GM12878 (cell line): ENCODE results near the gene NTRK3. TPM values are rescaled to one million over a fixed set of nuclear protein-coding genes. Genes with fewer than 3 reads are reported as not detected.

Source experiments
- ATAC-seq: fragments of 200-7000 bp; cut with Tn5 transposase; 3 replicates; pipeline ENCODE4 v1.9.1; 2020; ENCODE audit warnings: mild to moderate bottlenecking, moderate library complexity
- BruUV-seq: library from RNA; stranded (reverse); fragments of 400-500 nt; replicated peaks from 2 replicates; lab custom pipeline; 2021; lab: Mats Ljungman, UMichigan
- CTCF ChIA-PET: fragments of 300-600 bp; sonication (Branson Sonifier 250); formaldehyde crosslinking; extraction: SDS; loops from one replicate; lab custom pipeline; 2021; ENCODE audit warnings: inconsistent platforms; lab: Yijun Ruan, JAX
- POLR2A ChIA-PET: fragments of 350-600 bp; formaldehyde crosslinking; extraction: SDS; loops from one replicate; lab custom pipeline; 2021; ENCODE audit warnings: inconsistent platforms; lab: Charles Lee
- RAD21 ChIA-PET: fragments of 300-600 bp; sonication (Branson Sonifier 250); formaldehyde crosslinking; loops from one replicate; lab custom pipeline; 2023; ENCODE audit warnings: antibody characterized with exemption; ENCODE audit not compliant: unreplicated experiment; lab: Charles Lee
- SMC1A ChIA-PET: fragments of 300-600 bp; sonication (Branson Sonifier 250); formaldehyde crosslinking; loops from one replicate; lab custom pipeline; 2023; ENCODE audit not compliant: unreplicated experiment, uncharacterized antibody; lab: Charles Lee
- DNase-seq: peaks from one replicate; pipeline ENCODE4 v3.0.0-alpha.2; 2011; ENCODE audit warnings: low read depth, low spot score
- FAIRE-seq: peaks from 3 replicates; lab custom pipeline; 2011; peaks lifted over from hg19 to GRCh38; lab: Jason Lieb, UNC
- H2AFZ ChIP-seq: 2 replicates; pipeline ENCODE4 v1.6.0; 2011; ENCODE audit warnings: low read depth, low read length, control low read depth; ENCODE audit not compliant: control insufficient read depth
- H3K27ac ChIP-seq: 2 replicates; pipeline ENCODE4 v1.5.1; 2011; ENCODE audit warnings: control low read depth; ENCODE audit not compliant: control insufficient read depth, insufficient read depth
- H3K27me3 ChIP-seq, 2 experiments: replicated peaks in 1 of 2; 2 replicates each; pipeline versions ENCODE4 v1.6.0 to v1.6.1; 2011; ENCODE audit warnings: low read length in 1 of 2; ENCODE audit not compliant: control insufficient read depth in 2 of 2, insufficient read depth in 2 of 2
- H3K36me3 ChIP-seq, 2 experiments: 2 replicates each; pipeline ENCODE4 v1.5.1; 2011; ENCODE audit warnings: low read length in 1 of 2; ENCODE audit not compliant: control insufficient read depth in 2 of 2, insufficient read depth in 2 of 2
- H3K4me1 ChIP-seq: 2 replicates; pipeline ENCODE4 v1.6.1; 2011; ENCODE audit warnings: mild to moderate bottlenecking, low read length, moderate library complexity, mixed read lengths; ENCODE audit not compliant: control insufficient read depth, insufficient read depth
- H3K4me2 ChIP-seq: 2 replicates; pipeline ENCODE4 v1.6.0; 2011; ENCODE audit warnings: control low read depth; ENCODE audit not compliant: control insufficient read depth, insufficient read depth
- H3K4me3 ChIP-seq: fragments of 200-600 bp; sonication (generic); 2 replicates; pipeline ENCODE4 v1.5.1; 2016
- H3K79me2 ChIP-seq: 2 replicates; pipeline ENCODE4 v1.6.0; 2011; ENCODE audit warnings: low read length; ENCODE audit not compliant: control insufficient read depth, insufficient read depth
- H3K9ac ChIP-seq: 2 replicates; pipeline ENCODE4 v1.8.0; 2011; ENCODE audit warnings: low read length, control low read depth, mixed read lengths; ENCODE audit not compliant: control insufficient read depth, insufficient read depth
- H3K9me3 ChIP-seq: replicated peaks from 3 replicates; pipeline ENCODE4 v1.5.1; 2011; ENCODE audit warnings: mild to moderate bottlenecking, low read length; ENCODE audit not compliant: control insufficient read depth, insufficient read depth
- H4K20me1 ChIP-seq: 2 replicates; pipeline ENCODE4 v1.6.0; 2011; ENCODE audit not compliant: control insufficient read depth, insufficient read depth
- CHD2 ChIP-seq: IDR thresholded peaks from 2 replicates; pipeline ENCODE4 v1.6.1; 2011; ENCODE audit warnings: low read depth, low read length, improper control_type of control experiment, borderline replicate concordance
- DPF2 ChIP-seq: fragments of 450-650 bp; IDR thresholded peaks from 2 replicates; pipeline ENCODE4 v1.6.1; 2017; ENCODE audit warnings: mild to moderate bottlenecking
- EED ChIP-seq: sonication (generic); IDR thresholded peaks from 2 replicates; pipeline ENCODE4 v1.6.1; 2016; ENCODE audit warnings: antibody characterized with exemption, low read depth
- HDGF ChIP-seq: fragments of 450-650 bp; IDR thresholded peaks from 2 replicates; pipeline ENCODE4 v1.6.1; 2016; ENCODE audit warnings: antibody characterized with exemption
- PBX3 ChIP-seq: IDR thresholded peaks from 2 replicates; pipeline ENCODE4 v1.6.1; 2011; ENCODE audit warnings: mild to moderate bottlenecking, low read depth, low read length, moderate library complexity; ENCODE audit not compliant: insufficient replicate concordance
- RELA ChIP-seq: fragments of 450-650 bp; IDR thresholded peaks from 2 replicates; pipeline ENCODE4 v1.8.0; 2014; ENCODE audit warnings: borderline replicate concordance; ENCODE audit not compliant: partially characterized antibody
- REST ChIP-seq: IDR thresholded peaks from 2 replicates; pipeline ENCODE4 v1.6.1; 2012; ENCODE audit warnings: mild to moderate bottlenecking, low read depth, low read length
- TBL1XR1 ChIP-seq: IDR thresholded peaks from 2 replicates; pipeline ENCODE4 v1.6.1; 2012; ENCODE audit warnings: low read depth, low read length, improper control_type of control experiment
- TCF12 ChIP-seq: IDR thresholded peaks from 2 replicates; pipeline ENCODE4 v1.6.1; 2011; ENCODE audit warnings: low read depth, mild to moderate bottlenecking, low read length
- ZNF622 ChIP-seq: fragments of 450-650 bp; IDR thresholded peaks from 2 replicates; pipeline ENCODE4 v1.6.1; 2017; ENCODE audit warnings: mild to moderate bottlenecking, inconsistent platforms
- WGBS: methylation state at CpG from one replicate; pipeline ENCODE4 v1.1.6; 2016; ENCODE audit warnings: low lambda C conversion rate; ENCODE audit not compliant: insufficient replicate concordance, insufficient coverage; ENCODE audit errors: missing lambda C conversion rate; 5-methylcytosine and 5-hydroxymethylcytosine counted together
- in situ Hi-C: fragments of 300-500 bp; cut with MboI; formaldehyde crosslinking; loops from 9 replicates; pipeline ENCODE4 v1.14.3; 2018; ENCODE audit warnings: mixed read lengths
- intact Hi-C: fragments of 100-400 bp; cut with micrococcal nuclease; formaldehyde crosslinking; loops from one replicate; pipeline ENCODE4 v1.14.2; 2022; ENCODE audit not compliant: unreplicated experiment
- polyA plus RNA-seq, 11 experiments: library from polyadenylated mRNA; depleted of rRNA in 4 of 11; unstranded in 6 of 11; stranded (reverse) in 5 of 11; fragments of >200 nt; fragmentation: Nextera tagmentation in 4 of 11; fragmentation: Illumina TruSeq in 1 of 11; extraction: Ambion mirVana in 4 of 11; extraction: Trizol in 1 of 11; gene quantifications; 1 replicate in 1 of 11; 2 replicates in 10 of 11; pipeline versions ENCODE4 v1.2.1 to v1.2.3, GENCODE V29; 2011 to 2016; ENCODE audit warnings: inconsistent platforms in 2 of 11, missing spikeins in 2 of 11, low read depth in 1 of 11
- total RNA-seq, 4 experiments: library from RNA; depleted of rRNA in 3 of 4; stranded (reverse); fragments of >200 nt in 3 of 4; fragmentation: Illumina TruSeq in 1 of 4; extraction: Trizol in 1 of 4; gene quantifications; 2 replicates each; pipeline versions ENCODE4 v1.2.1 to v1.2.3, GENCODE V29; 2013 to 2021
- TF ChIP-seq, protein P1 (sequence below): IDR thresholded peaks from 2 replicates; pipeline ENCODE4 v1.6.1; 2011; ENCODE audit warnings: low read depth, low read length, improper control_type of control experiment, borderline replicate concordance
- TF ChIP-seq, protein P2 (sequence below): fragments of 450-650 bp; IDR thresholded peaks from 2 replicates; pipeline ENCODE4 v1.6.1; 2016; ENCODE audit warnings: mild to moderate bottlenecking

NTRK3 gene
- total and polyA plus RNA-seq, 10 of the 15 experiments (the other 5 are each of a cell fraction or from before 2014, with no cell fraction given) = not detected

GRCh38 chr15:88023914-88024313, 232.6 kb downstream of the NTRK3 start:
- no peak overlapping the region for H3K4me2 ChIP-seq
- 56% methylated on average over 5 of the region's 5 CpGs for WGBS
- no peaks in the 10 kb centered on the region for H3K36me3 ChIP-seq
- no peaks in the 10 kb centered on the region for H3K27me3 ChIP-seq
- in situ Hi-C loops = no loop called here
- CTCF ChIA-PET = no interaction called here
- H3K4me1 ChIP-seq = no peaks in the 10 kb centered on the region
- no peaks in the 10 kb centered on the region for H3K9me3 ChIP-seq
- TF ChIP-seq, protein P1, sequence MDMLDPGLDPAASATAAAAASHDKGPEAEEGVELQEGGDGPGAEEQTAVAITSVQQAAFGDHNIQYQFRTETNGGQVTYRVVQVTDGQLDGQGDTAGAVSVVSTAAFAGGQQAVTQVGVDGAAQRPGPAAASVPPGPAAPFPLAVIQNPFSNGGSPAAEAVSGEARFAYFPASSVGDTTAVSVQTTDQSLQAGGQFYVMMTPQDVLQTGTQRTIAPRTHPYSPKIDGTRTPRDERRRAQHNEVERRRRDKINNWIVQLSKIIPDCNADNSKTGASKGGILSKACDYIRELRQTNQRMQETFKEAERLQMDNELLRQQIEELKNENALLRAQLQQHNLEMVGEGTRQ = no peak
- TF ChIP-seq TBL1XR1 (no peak), EED (no peak)
- TF ChIP-seq, protein P2, sequence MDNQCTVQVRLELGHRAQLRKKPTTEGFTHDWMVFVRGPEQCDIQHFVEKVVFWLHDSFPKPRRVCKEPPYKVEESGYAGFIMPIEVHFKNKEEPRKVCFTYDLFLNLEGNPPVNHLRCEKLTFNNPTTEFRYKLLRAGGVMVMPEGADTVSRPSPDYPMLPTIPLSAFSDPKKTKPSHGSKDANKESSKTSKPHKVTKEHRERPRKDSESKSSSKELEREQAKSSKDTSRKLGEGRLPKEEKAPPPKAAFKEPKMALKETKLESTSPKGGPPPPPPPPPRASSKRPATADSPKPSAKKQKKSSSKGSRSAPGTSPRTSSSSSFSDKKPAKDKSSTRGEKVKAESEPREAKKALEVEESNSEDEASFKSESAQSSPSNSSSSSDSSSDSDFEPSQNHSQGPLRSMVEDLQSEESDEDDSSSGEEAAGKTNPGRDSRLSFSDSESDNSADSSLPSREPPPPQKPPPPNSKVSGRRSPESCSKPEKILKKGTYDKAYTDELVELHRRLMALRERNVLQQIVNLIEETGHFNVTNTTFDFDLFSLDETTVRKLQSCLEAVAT = no peak
- TF ChIP-seq, all 136 proteins: peak for 0
- ChIA-PET SMC1A (no interaction called here), POLR2A (no interaction called here), RAD21 (no interaction called here)
- DNase-seq = no peak
- H3K79me2 ChIP-seq = no peaks in the 10 kb centered on the region
- no TSS peak for BruUV-seq
- H3K9ac ChIP-seq = no peak overlapping the region
- no peak for ATAC-seq
- intact Hi-C loops = no loop called here
- H4K20me1 ChIP-seq = no peaks in the 10 kb centered on the region
- H3K4me3 ChIP-seq = no peak overlapping the region
- FAIRE-seq = no peak
- no peak overlapping the region for H2AFZ ChIP-seq
- no peak overlapping the region for H3K27ac ChIP-seq

GRCh38 chr15:88022716-88023115, 233.8 kb downstream of the NTRK3 start:
- H3K9ac ChIP-seq = no peak overlapping the region
- ChIA-PET RAD21 (no interaction called here), SMC1A (no interaction called here), CTCF (no interaction called here), POLR2A (no interaction called here)
- H3K27me3 ChIP-seq = no peaks in the 10 kb centered on the region
- no peak overlapping the region for H3K27ac ChIP-seq
- no peak for DNase-seq
- H3K4me3 ChIP-seq = no peak overlapping the region
- no peaks in the 10 kb centered on the region for H3K79me2 ChIP-seq
- 0% methylated on average over 2 of the region's 2 CpGs for WGBS
- BruUV-seq = no TSS peak
- no peak overlapping the region for H2AFZ ChIP-seq
- no peaks in the 10 kb centered on the region for H3K36me3 ChIP-seq
- ATAC-seq = no peak
- intact Hi-C loops (no loop called here), in situ Hi-C loops (no loop called here)
- no peaks in the 10 kb centered on the region for H4K20me1 ChIP-seq
- no peaks in the 10 kb centered on the region for H3K4me1 ChIP-seq
- no peak overlapping the region for H3K4me2 ChIP-seq
- H3K9me3 ChIP-seq = no peaks in the 10 kb centered on the region
- no peak for FAIRE-seq
- TF ChIP-seq ZNF622 (no peak), RELA (no peak), CHD2 (no peak), DPF2 (no peak), PBX3 (no peak), TCF12 (no peak), REST (no peak), HDGF (no peak)
